Loucy (cell line): ENCODE measurements around the gene SIL1.

Source experiments
- H2AFZ ChIP-seq: fragments of 200-600 bp; sonication (generic); 2 replicates; pipeline ENCODE4 v1.6.0; 2016; ENCODE audit warnings: antibody characterized with exemption, mild to moderate bottlenecking, low read length, moderate library complexity
- H3F3A ChIP-seq: fragments of 200-600 bp; 2 replicates; pipeline ENCODE4 v1.6.0; 2016; ENCODE audit warnings: antibody characterized with exemption, low read depth, mild to moderate bottlenecking
- H3K27me3 ChIP-seq: fragments of 200-600 bp; sonication (generic); 2 replicates; pipeline ENCODE4 v1.6.1; 2014; ENCODE audit warnings: low read length, mild to moderate bottlenecking; ENCODE audit not compliant: insufficient read depth, poor library complexity, severe bottlenecking
- H3K36me3 ChIP-seq: fragments of 200-600 bp; sonication (generic); 2 replicates; pipeline ENCODE4 v1.6.1; 2016; ENCODE audit warnings: low read length; ENCODE audit not compliant: insufficient read depth
- H3K4me1 ChIP-seq: fragments of 200-600 bp; sonication (generic); 2 replicates; pipeline ENCODE4 v1.5.1; 2014; ENCODE audit warnings: low read length, mild to moderate bottlenecking; ENCODE audit not compliant: insufficient read depth, poor library complexity, severe bottlenecking
- H3K4me2 ChIP-seq: fragments of 200-600 bp; sonication (generic); 2 replicates; pipeline ENCODE4 v1.6.0; 2014; ENCODE audit warnings: antibody characterized with exemption, low read length, low read depth, mild to moderate bottlenecking; ENCODE audit not compliant: poor library complexity, severe bottlenecking
- H3K4me3 ChIP-seq: fragments of 200-600 bp; sonication (generic); 2 replicates; pipeline ENCODE4 v1.5.1; 2014; ENCODE audit warnings: low read length, mild to moderate bottlenecking, mixed read lengths; ENCODE audit not compliant: poor library complexity, severe bottlenecking
- H3K79me2 ChIP-seq: fragments of 200-600 bp; sonication (generic); 2 replicates; pipeline ENCODE4 v1.6.1; 2014; ENCODE audit warnings: low read length; ENCODE audit not compliant: insufficient read depth
- H3K9ac ChIP-seq: fragments of 200-600 bp; sonication (generic); 2 replicates; pipeline ENCODE4 v1.6.0; 2014; ENCODE audit warnings: mild to moderate bottlenecking, low read depth, low read length, moderate library complexity; ENCODE audit not compliant: poor library complexity, severe bottlenecking
- H3K9me2 ChIP-seq: fragments of 200-600 bp; sonication (generic); replicated peaks from 2 replicates; pipeline ENCODE4 v1.6.1; 2016; ENCODE audit warnings: low read depth, low read length, mixed read lengths
- H3K9me3 ChIP-seq: fragments of 200-600 bp; sonication (generic); 2 replicates; pipeline ENCODE4 v1.6.1; 2014; ENCODE audit warnings: mild to moderate bottlenecking, antibody characterized with exemption, low read length, low read depth; ENCODE audit not compliant: insufficient read depth
- H4K20me1 ChIP-seq: fragments of 200-600 bp; sonication (generic); 2 replicates; pipeline ENCODE4 v1.6.0; 2014; ENCODE audit warnings: antibody characterized with exemption, low read length, mild to moderate bottlenecking; ENCODE audit not compliant: insufficient read depth, poor library complexity, severe bottlenecking
- EZH2phosphoT487 ChIP-seq: fragments of 200-600 bp; IDR thresholded peaks from 2 replicates; pipeline ENCODE4 v1.6.1; 2018; ENCODE audit warnings: antibody characterized with exemption, mild to moderate bottlenecking, moderate library complexity, borderline replicate concordance
- TF ChIP-seq, protein P1 (sequence below): fragments of 200-600 bp; sonication (generic); conservative IDR thresholded peaks from 2 replicates; pipeline ENCODE4 v1.5.1; 2014; ENCODE audit warnings: mild to moderate bottlenecking, antibody characterized with exemption, low read length

The SIL1 gene

DNA sequence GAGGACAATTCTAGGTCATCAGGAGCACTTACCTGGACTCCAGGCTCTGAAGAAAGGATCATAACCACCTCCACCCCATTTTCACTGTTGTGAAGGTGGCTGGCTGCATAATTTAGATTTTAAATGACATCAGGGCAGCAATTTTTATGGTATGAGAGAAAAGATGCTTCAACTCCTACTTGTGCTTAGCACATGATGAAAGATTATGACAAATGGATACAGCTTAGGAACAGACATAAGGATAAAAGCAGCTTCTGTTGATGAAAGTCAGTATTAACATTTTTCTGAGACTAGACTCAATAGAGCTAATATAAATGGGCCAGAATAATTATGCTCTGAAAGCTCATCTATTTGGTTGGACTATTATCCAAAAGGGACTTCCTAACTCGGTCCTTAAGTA lies 72.2 kb downstream of the SIL1 start:
- H3K9me3 ChIP-seq: no peaks in the 10 kb centered on the region
- H3K4me2 ChIP-seq: no peak overlapping the region
- H3K9me2 ChIP-seq: no peaks in the 10 kb centered on the region
- no peaks in the 10 kb centered on the region for H3F3A ChIP-seq
- H4K20me1 ChIP-seq: no peaks in the 10 kb centered on the region
- H3K4me3 ChIP-seq: no peak overlapping the region
- H3K27me3 ChIP-seq: no peaks in the 10 kb centered on the region
- H3K79me2 ChIP-seq: no peaks in the 10 kb centered on the region
- H2AFZ ChIP-seq: no peak overlapping the region
- no peak for TF ChIP-seq EZH2phosphoT487
- TF ChIP-seq, protein P1, sequence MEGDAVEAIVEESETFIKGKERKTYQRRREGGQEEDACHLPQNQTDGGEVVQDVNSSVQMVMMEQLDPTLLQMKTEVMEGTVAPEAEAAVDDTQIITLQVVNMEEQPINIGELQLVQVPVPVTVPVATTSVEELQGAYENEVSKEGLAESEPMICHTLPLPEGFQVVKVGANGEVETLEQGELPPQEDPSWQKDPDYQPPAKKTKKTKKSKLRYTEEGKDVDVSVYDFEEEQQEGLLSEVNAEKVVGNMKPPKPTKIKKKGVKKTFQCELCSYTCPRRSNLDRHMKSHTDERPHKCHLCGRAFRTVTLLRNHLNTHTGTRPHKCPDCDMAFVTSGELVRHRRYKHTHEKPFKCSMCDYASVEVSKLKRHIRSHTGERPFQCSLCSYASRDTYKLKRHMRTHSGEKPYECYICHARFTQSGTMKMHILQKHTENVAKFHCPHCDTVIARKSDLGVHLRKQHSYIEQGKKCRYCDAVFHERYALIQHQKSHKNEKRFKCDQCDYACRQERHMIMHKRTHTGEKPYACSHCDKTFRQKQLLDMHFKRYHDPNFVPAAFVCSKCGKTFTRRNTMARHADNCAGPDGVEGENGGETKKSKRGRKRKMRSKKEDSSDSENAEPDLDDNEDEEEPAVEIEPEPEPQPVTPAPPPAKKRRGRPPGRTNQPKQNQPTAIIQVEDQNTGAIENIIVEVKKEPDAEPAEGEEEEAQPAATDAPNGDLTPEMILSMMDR: no peak
- no peaks in the 10 kb centered on the region for H3K4me1 ChIP-seq
- H3K9ac ChIP-seq: no peak overlapping the region
- peaks cover 5% of the 10 kb centered on the region; the same call in 1 of the 2 replicates for H3K36me3 ChIP-seq

DNA sequence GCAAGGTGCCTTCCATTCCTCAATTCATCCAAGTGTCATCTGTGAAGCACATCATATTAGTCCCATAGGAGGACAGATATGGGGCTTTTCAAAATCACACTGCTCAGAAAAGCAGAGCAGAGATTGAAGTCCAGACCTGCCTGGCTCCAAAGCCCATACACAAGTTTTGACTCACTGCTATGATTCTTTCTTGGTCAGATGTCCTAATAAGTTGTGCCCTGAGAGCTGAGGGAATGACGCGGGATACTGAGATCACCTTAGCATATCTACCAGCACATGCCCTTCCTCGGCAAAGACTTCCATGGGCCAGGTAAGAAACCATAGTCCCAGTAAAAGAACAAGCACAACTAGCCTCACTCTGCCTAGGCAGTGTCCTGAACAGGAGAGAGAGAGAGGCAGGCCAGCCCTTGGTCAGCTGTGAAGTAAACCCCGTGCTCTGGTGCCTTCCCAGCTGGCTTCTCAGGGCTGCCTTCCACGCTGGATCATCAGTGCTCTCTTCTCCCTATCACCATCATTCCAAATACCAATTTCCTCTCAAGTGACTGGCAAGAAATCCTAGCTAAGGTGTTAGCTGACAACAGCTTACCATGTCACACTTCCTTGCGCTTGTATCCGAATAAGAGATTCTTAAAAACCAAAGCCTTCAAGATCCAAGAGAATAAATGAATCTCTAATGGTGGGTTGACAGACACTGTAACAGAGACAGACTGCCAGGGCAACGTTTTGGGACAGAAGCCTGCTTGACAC lies 73.2 kb downstream of the SIL1 start:
- TF ChIP-seq, protein P1: no peak
- no peak for TF ChIP-seq EZH2phosphoT487
- H3K4me1 ChIP-seq: no peaks in the 10 kb centered on the region
- no peaks in the 10 kb centered on the region for H4K20me1 ChIP-seq
- no peak overlapping the region for H3K9ac ChIP-seq
- H3K9me3 ChIP-seq: no peaks in the 10 kb centered on the region
- H3K27me3 ChIP-seq: no peaks in the 10 kb centered on the region
- no peak overlapping the region for H2AFZ ChIP-seq
- H3K79me2 ChIP-seq: no peaks in the 10 kb centered on the region
- H3K4me3 ChIP-seq: no peak overlapping the region
- no peak overlapping the region for H3K4me2 ChIP-seq
- no peaks in the 10 kb centered on the region for H3K9me2 ChIP-seq
- peaks cover 10% of the 10 kb centered on the region; the same call in 1 of the 2 replicates for H3K36me3 ChIP-seq
- H3F3A ChIP-seq: no peaks in the 10 kb centered on the region

DNA sequence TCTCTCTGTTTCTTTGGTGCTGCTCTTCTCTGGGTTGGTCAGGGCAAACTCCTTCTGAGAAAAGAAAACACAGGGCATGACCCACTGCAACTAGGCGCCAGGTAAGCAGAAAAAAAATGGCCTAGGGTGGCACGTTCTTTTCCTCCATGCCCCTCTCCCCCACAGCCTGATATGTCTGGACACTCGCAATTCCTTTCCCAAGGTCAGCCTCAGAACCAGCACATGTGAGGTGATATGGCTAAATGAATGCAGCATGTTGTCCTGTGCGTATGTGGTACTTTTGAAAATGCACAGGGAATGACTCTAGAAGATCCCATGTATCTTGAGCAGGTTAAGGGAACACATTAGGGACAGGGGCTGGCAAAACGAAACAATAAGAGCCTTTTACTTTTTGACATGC lies 77.0 kb downstream of the SIL1 start:
- Histone ChIP-seq H3K9ac (no peak overlapping the region), H3F3A (no peaks in the 10 kb centered on the region), H4K20me1 (no peaks in the 10 kb centered on the region), H3K4me2 (no peak overlapping the region), H3K9me3 (no peaks in the 10 kb centered on the region), H3K36me3 (peaks cover 15% of the 10 kb centered on the region; the same call in 1 of the 2 replicates), H3K4me3 (no peak overlapping the region), H2AFZ (no peak overlapping the region), H3K9me2 (no peaks in the 10 kb centered on the region), H3K27me3 (no peaks in the 10 kb centered on the region), H3K4me1 (peaks cover 12% of the 10 kb centered on the region), H3K79me2 (no peaks in the 10 kb centered on the region)
- TF ChIP-seq, protein P1: no peak
- no peak for TF ChIP-seq EZH2phosphoT487
